H1 (cell line): ENCODE data around the gene OBP2B. TPM values are rescaled to one million over a fixed set of nuclear protein-coding genes. Genes with fewer than 3 reads are reported as not detected.
A peak's percentile ranks its signal among the peaks of the same experiment; 100 is the strongest.

ENCODE experiments used
- CTCF ChIA-PET: fragments of 300-600 bp; sonication (Branson Sonifier 250); formaldehyde crosslinking; loops from one replicate; lab custom pipeline; 2021; ENCODE audit not compliant: partially characterized antibody; lab: Charles Lee
- POLR2A ChIA-PET: fragments of 300-600 bp; sonication (Branson Sonifier 250); formaldehyde crosslinking; loops from one replicate; lab custom pipeline; 2021; ENCODE audit warnings: inconsistent platforms; ENCODE audit not compliant: partially characterized antibody; lab: Charles Lee
- DNase-seq, 2 experiments: peaks; one replicate each; pipeline versions ENCODE4 v3.0.0 to v3.0.0-alpha.2; 2010 to 2022; ENCODE audit warnings: low spot score in 2 of 2, low read depth in 1 of 2, mixed read lengths in 1 of 2
- FAIRE-seq: peaks from 2 replicates; lab custom pipeline; 2011; peaks lifted over from hg19 to GRCh38; lab: Jason Lieb, UNC
- H2AFZ ChIP-seq: 2 replicates; pipeline ENCODE4 v1.8.1; 2012; ENCODE audit warnings: low read length, inconsistent platforms
- H2AK5ac ChIP-seq: 2 replicates; pipeline ENCODE4 v1.6.1; 2013; ENCODE audit warnings: low read depth, low read length
- H2BK120ac ChIP-seq: replicated peaks from 2 replicates; pipeline ENCODE3; 2013; ENCODE audit warnings: low read depth, low read length, inconsistent platforms
- H2BK12ac ChIP-seq: 2 replicates; pipeline ENCODE4 v1.6.1; 2013; ENCODE audit warnings: low read depth, low read length
- H2BK15ac ChIP-seq: 2 replicates; pipeline ENCODE4 v1.6.1; 2013; ENCODE audit warnings: low read length
- H2BK20ac ChIP-seq: 2 replicates; pipeline ENCODE4 v1.6.1; 2013; ENCODE audit warnings: low read length
- H2BK5ac ChIP-seq: 2 replicates; pipeline ENCODE4 v1.6.1; 2013; ENCODE audit warnings: low read depth, low read length
- H3K14ac ChIP-seq: 2 replicates; pipeline ENCODE4 v1.6.1; 2013; ENCODE audit warnings: inconsistent platforms; ENCODE audit not compliant: insufficient read length
- H3K18ac ChIP-seq: 2 replicates; pipeline ENCODE4 v1.6.1; 2013; ENCODE audit warnings: low read length; ENCODE audit errors: extremely low read depth
- H3K23ac ChIP-seq: 2 replicates; pipeline ENCODE4 v1.6.1; 2013; ENCODE audit warnings: inconsistent platforms; ENCODE audit not compliant: insufficient read length
- H3K23me2 ChIP-seq: 2 replicates; pipeline ENCODE4 v1.6.1; 2013; ENCODE audit warnings: low read depth, low read length
- H3K27ac ChIP-seq: 2 replicates; pipeline ENCODE4 v1.6.1; 2011; ENCODE audit warnings: low read depth, low read length, inconsistent platforms
- H3K27me3 ChIP-seq, 4 experiments: replicated peaks in 1 of 4; 1 replicate in 1 of 4; 2 replicates in 3 of 4; pipeline versions ENCODE4 v1.6.1 to v1.8.1; 2011 to 2013; ENCODE audit warnings: low read length in 3 of 4, mild to moderate bottlenecking in 3 of 4, inconsistent platforms in 2 of 4, mixed read lengths in 2 of 4, moderate library complexity in 1 of 4; ENCODE audit not compliant: control insufficient read depth in 3 of 4, insufficient read depth in 3 of 4; ENCODE audit errors: extremely low read depth in 1 of 4
- H3K36me3 ChIP-seq, 4 experiments: 2 replicates each; pipeline versions ENCODE4 v1.6.1 to v1.8.1; 2011 to 2013; ENCODE audit warnings: mild to moderate bottlenecking in 4 of 4, low read length in 3 of 4, moderate library complexity in 2 of 4, control low read depth in 1 of 4, inconsistent platforms in 1 of 4; ENCODE audit not compliant: insufficient read depth in 4 of 4, control insufficient read depth in 2 of 4
- H3K4ac ChIP-seq: replicated peaks from 2 replicates; pipeline ENCODE3; 2013; ENCODE audit warnings: low read length, low read depth, mixed read lengths, inconsistent platforms; ENCODE audit not compliant: insufficient read length
- H3K4me1 ChIP-seq, 4 experiments: replicated peaks in 1 of 4; 1 replicate in 1 of 4; 2 replicates in 3 of 4; pipeline versions ENCODE4 v1.6.1 to v1.8.1; 2011 to 2013; ENCODE audit warnings: low read length in 3 of 4, inconsistent platforms in 2 of 4, mixed read lengths in 1 of 4; ENCODE audit not compliant: insufficient read depth in 4 of 4, control insufficient read depth in 3 of 4
- H3K4me2 ChIP-seq, 2 experiments: 2 replicates each; pipeline versions ENCODE4 v1.6.1 to v1.8.1; 2011 to 2013; ENCODE audit warnings: low read depth in 2 of 2, low read length in 2 of 2, control low read depth in 1 of 2, inconsistent platforms in 1 of 2, mild to moderate bottlenecking in 1 of 2; ENCODE audit not compliant: insufficient read depth in 1 of 2
- H3K4me3 ChIP-seq, 4 experiments: fragments of 200-600, 300-600 bp in 1 of 4; sonication (generic), shearing (Covaris generic), sonication (Bioruptor Twin) in 1 of 4; 2 replicates each; pipeline versions ENCODE4 v1.5.1 to v1.8.1; 2011 to 2016; ENCODE audit warnings: low read length in 4 of 4, low read depth in 3 of 4, control low read depth in 2 of 4, inconsistent platforms in 2 of 4, mild to moderate bottlenecking in 2 of 4, mixed read lengths in 1 of 4, moderate library complexity in 1 of 4; ENCODE audit not compliant: insufficient read depth in 2 of 4; ENCODE audit errors: extremely low read depth in 1 of 4
- H3K56ac ChIP-seq: replicated peaks from 2 replicates; pipeline ENCODE3; 2013; ENCODE audit warnings: low read depth, mild to moderate bottlenecking, mixed read lengths, low read length, inconsistent platforms; ENCODE audit not compliant: insufficient read length
- H3K79me1 ChIP-seq: 2 replicates; pipeline ENCODE4 v1.6.1; 2013; ENCODE audit warnings: low read depth, low read length, control low read depth
- H3K79me2 ChIP-seq, 2 experiments: 2 replicates each; pipeline versions ENCODE4 v1.6.1 to v1.8.1; 2012 to 2013; ENCODE audit warnings: low read length in 2 of 2, mild to moderate bottlenecking in 2 of 2, inconsistent platforms in 1 of 2; ENCODE audit not compliant: insufficient read depth in 2 of 2, control insufficient read depth in 1 of 2
- H3K9ac ChIP-seq, 4 experiments: replicated peaks in 1 of 4; 1 replicate in 1 of 4; 2 replicates in 3 of 4; pipeline versions ENCODE4 v1.6.1 to v1.8.1; 2011 to 2013; ENCODE audit warnings: low read depth in 3 of 4, low read length in 3 of 4, control low read depth in 2 of 4, mild to moderate bottlenecking in 2 of 4, moderate library complexity in 2 of 4, inconsistent platforms in 1 of 4; ENCODE audit errors: extremely low read depth in 1 of 4
- H3K9me3 ChIP-seq, 2 experiments: 2 replicates each; pipeline versions ENCODE4 v1.6.1 to v1.8.1; 2012 to 2013; ENCODE audit warnings: mild to moderate bottlenecking in 2 of 2, moderate library complexity in 2 of 2, control low read depth in 1 of 2, inconsistent platforms in 1 of 2, low read depth in 1 of 2, low read length in 1 of 2, mixed read lengths in 1 of 2; ENCODE audit not compliant: insufficient read depth in 2 of 2
- H4K20me1 ChIP-seq, 2 experiments: replicated peaks in 1 of 2; 2 replicates each; pipeline versions ENCODE3 to v1.8.1; 2011 to 2013; ENCODE audit warnings: inconsistent platforms in 2 of 2, low read length in 2 of 2, mild to moderate bottlenecking in 1 of 2; ENCODE audit not compliant: insufficient read depth in 2 of 2, control insufficient read depth in 1 of 2
- H4K5ac ChIP-seq: 2 replicates; pipeline ENCODE4 v1.6.1; 2013; ENCODE audit warnings: low read length, low read depth, mixed read lengths, inconsistent platforms; ENCODE audit not compliant: insufficient read length
- H4K8ac ChIP-seq: 2 replicates; pipeline ENCODE4 v1.8.0; 2013; ENCODE audit warnings: mild to moderate bottlenecking, moderate library complexity, low read length, inconsistent platforms; ENCODE audit not compliant: insufficient read depth; ENCODE audit errors: extremely low read depth
- H4K91ac ChIP-seq: replicated peaks from 2 replicates; pipeline ENCODE3; 2013; ENCODE audit warnings: low read length, mixed read lengths, inconsistent platforms; ENCODE audit not compliant: insufficient read length
- BACH1 ChIP-seq: IDR thresholded peaks from 2 replicates; pipeline ENCODE4 v1.6.1; 2012; ENCODE audit warnings: low read length, improper control_type of control experiment
- CHD1 ChIP-seq: IDR thresholded peaks from 2 replicates; pipeline ENCODE4 v1.6.1; 2012; ENCODE audit warnings: low read depth, low read length, improper control_type of control experiment
- EZH2 ChIP-seq: fragments of 200-600 bp; sonication (generic); IDR thresholded peaks from 2 replicates; pipeline ENCODE4 v1.7.1; 2012; ENCODE audit warnings: low read depth, mild to moderate bottlenecking, moderate library complexity, low read length, inconsistent platforms; ENCODE audit not compliant: severe bottlenecking
- HDAC6 ChIP-seq: IDR thresholded peaks from one replicate; pipeline ENCODE4 v1.7.1; 2012; ENCODE audit warnings: low read depth, mild to moderate bottlenecking, inconsistent platforms, low read length, moderate library complexity
- RFX5 ChIP-seq: IDR thresholded peaks from 2 replicates; pipeline ENCODE4 v1.6.1; 2011; ENCODE audit warnings: low read depth, low read length, improper control_type of control experiment, borderline replicate concordance
- RNF2 ChIP-seq: fragments of 200-900, 300-1000 bp; sonication (generic); IDR thresholded peaks from 2 replicates; pipeline ENCODE4 v1.7.1; 2016; ENCODE audit warnings: borderline replicate concordance, low read depth, mild to moderate bottlenecking, antibody characterized with exemption, low read length; ENCODE audit not compliant: poor library complexity, severe bottlenecking; ENCODE audit errors: missing control alignments
- SIX5 ChIP-seq: IDR thresholded peaks from 2 replicates; pipeline ENCODE4 v1.6.1; 2011; ENCODE audit warnings: mild to moderate bottlenecking, low read depth, low read length
- TEAD4 ChIP-seq: IDR thresholded peaks from 2 replicates; pipeline ENCODE4 v1.6.1; 2012; ENCODE audit warnings: low read depth, low read length, inconsistent platforms, mixed read lengths
- ZNF274 ChIP-seq: IDR thresholded peaks from 2 replicates; pipeline ENCODE4 v1.7.0; 2012; ENCODE audit warnings: low read length, borderline replicate concordance; ENCODE audit errors: extremely low read depth
- WGBS, 2 experiments: shearing (Covaris generic) in 1 of 2; methylation state at CpG; one replicate each; pipeline versions ENCODE4 v1.1.6 to v1.1.7; 2013 to 2015; ENCODE audit warnings: low lambda C conversion rate in 2 of 2, mixed read lengths in 2 of 2, inconsistent platforms in 1 of 2, low coverage in 1 of 2, missing lambda C conversion rate in 1 of 2; ENCODE audit not compliant: insufficient replicate concordance in 2 of 2, insufficient coverage in 1 of 2, insufficient read length in 1 of 2; ENCODE audit errors: extremely low coverage in 1 of 2, missing lambda C conversion rate in 1 of 2; 5-methylcytosine and 5-hydroxymethylcytosine counted together
- polyA plus RNA-seq, 7 experiments: library from polyadenylated mRNA; depleted of rRNA in 3 of 7; stranded (reverse) in 5 of 7; unstranded in 2 of 7; fragments of >200 nt in 5 of 7; fragments of 200-250 nt in 2 of 7; gene quantifications; 1 replicate in 5 of 7; 2 replicates in 1 of 7; 4 replicates in 1 of 7; pipeline versions ENCODE4 v1.2.1 to v1.2.3, GENCODE V29; 2011 to 2013; ENCODE audit warnings: missing spikeins in 2 of 7, mixed read lengths in 2 of 7
- total RNA-seq: library from RNA; stranded (reverse); fragmentation: NEBNext Ultra II Directional; extraction: Animal tissue kit (Norgen Biotek cat#: 25700); gene quantifications from 2 replicates; pipeline ENCODE4 v1.2.1, GENCODE V29; 2021

The OBP2B gene
- total and polyA plus RNA-seq, 2 of the 8 experiments (the other 6 are each of a cell fraction or from before 2014, with no cell fraction given): not detected

GRCh38 chr9:133253268-133253667 lies 44.2 kb upstream of the OBP2B start:
- Histone ChIP-seq H2AFZ (no peak overlapping the region), H2AK5ac (no peak overlapping the region), H3K79me1 (no peaks in the 10 kb centered on the region), H4K91ac (no peak overlapping the region), H4K8ac (no peak overlapping the region), H3K23ac (no peak overlapping the region), H2BK15ac (no peak overlapping the region), H3K4ac (no peak overlapping the region), H2BK120ac (no peak overlapping the region), H3K18ac (no peak overlapping the region), H3K56ac (no peak overlapping the region), H3K14ac (no peak overlapping the region), H3K36me3 (no peaks in the 10 kb centered on the region), H3K4me2 (no peak overlapping the region), H4K5ac (no peak overlapping the region), H3K4me3 (no peak overlapping the region), H3K27me3 (0 out of 7 replicates have a peak, but pooled peaks cover 0 to 4% (median 0%) of the 10 kb centered on the region in 4 experiments), H2BK12ac (no peak overlapping the region), H3K23me2 (peaks cover 8% of the 10 kb centered on the region; the same call in 1 of the 2 replicates), H2BK20ac (no peak overlapping the region), H3K9ac (no peak overlapping the region), H4K20me1 (no peaks in the 10 kb centered on the region), H2BK5ac (no peak overlapping the region), H3K27ac (no peak overlapping the region), H3K79me2 (no peaks in the 10 kb centered on the region), H3K4me1 (peaks cover 0 to 12% (median 3%) of the 10 kb centered on the region in 4 experiments; a peak in 6 of 7 replicates), H3K9me3 (no peaks in the 10 kb centered on the region)
- no peak for FAIRE-seq
- ChIA-PET CTCF (interaction anchor here (1.2 to 2.7 kb wide), 2 partner anchors 14 to 67 kb away, joined by 9 to 14 read pairs; no protein-coding TSS in a partner anchor), POLR2A (no interaction called here)
- TF ChIP-seq RFX5: no peak
- TF ChIP-seq BACH1: no peak
- no peak for TF ChIP-seq TEAD4
- TF ChIP-seq RNF2: no peak
- no peak for TF ChIP-seq ZNF274
- TF ChIP-seq SIX5: no peak
- TF ChIP-seq EZH2: no peak
- no peak for TF ChIP-seq HDAC6
- no peak for TF ChIP-seq CHD1
- peak in 1 of 2 experiments; percentile 8 for DNase-seq
- WGBS, 2 experiments: 79% methylated on average over 1 of the region's 1 CpG; no CpG with 5 or more reads in 1 of the 2 experiments
